Eye (tissue), 1 donor: ENCODE measurements around the gene ETS1.

ENCODE experiments used
- DNase-seq: peaks from one replicate; pipeline ENCODE4 v3.0.0-alpha.2; 2015

ETS1 gene

GRCh38 chr11:128535468-128536457 lies 51.6 kb downstream of the ETS1 start:
- no peak for DNase-seq

- no peak for DNase-seq
These were observed 53.9 kb downstream of the ETS1 start for GRCh38 chr11:128533472-128533871.

- DNase-seq = peak; percentile 93
These were observed 54.7 kb downstream of the ETS1 start for GRCh38 chr11:128532572-128533091.

- no peak for DNase-seq
These were observed 55.3 kb downstream of the ETS1 start for GRCh38 chr11:128532016-128532571.

- DNase-seq = no peak
These were observed 55.8 kb downstream of the ETS1 start for GRCh38 chr11:128531588-128531987.

GRCh38 chr11:128530118-128531074 lies 57.0 kb downstream of the ETS1 start:
- no peak for DNase-seq

- no peak for DNase-seq
These were observed 59.1 kb downstream of the ETS1 start for GRCh38 chr11:128528294-128528693.

GRCh38 chr11:128527046-128527445 lies 60.3 kb downstream of the ETS1 start:
- DNase-seq = no peak

GRCh38 chr11:128525411-128526243 lies 61.7 kb downstream of the ETS1 start:
- no peak for DNase-seq

GRCh38 chr11:128524172-128524571 lies 63.2 kb downstream of the ETS1 start:
- DNase-seq = no peak

GRCh38 chr11:128523641-128524040 lies 63.7 kb downstream of the ETS1 start:
- DNase-seq = peak; percentile 34

GRCh38 chr11:128522943-128523518 lies 64.3 kb downstream of the ETS1 start:
- DNase-seq = no peak

GRCh38 chr11:128522055-128522942 lies 65.1 kb downstream of the ETS1 start:
- DNase-seq = peak; percentile 95

- DNase-seq = no peak
These were observed 65.7 kb downstream of the ETS1 start for GRCh38 chr11:128521682-128522054.

- DNase-seq = peak; percentile 48
These were observed 66.3 kb downstream of the ETS1 start for GRCh38 chr11:128520888-128521681.

- DNase-seq = no peak
These were observed 67.0 kb downstream of the ETS1 start for GRCh38 chr11:128520206-128520887.

GRCh38 chr11:128519338-128519737 lies 68.0 kb downstream of the ETS1 start:
- DNase-seq = no peak

- DNase-seq = no peak
These were observed 68.7 kb downstream of the ETS1 start for GRCh38 chr11:128518493-128519207.
